Spleen (tissue), 7 donors: ENCODE results near the gene PLEKHH1.

Experiments used
- CTCF ChIP-seq, 11 experiments: fragments of 200-600 bp in 7 of 11; fragments of 450-650 bp in 4 of 11; sonication (generic) in 4 of 11; IDR thresholded peaks in 8 of 11; conservative IDR thresholded peaks in 3 of 11; 1 replicate in 7 of 11; 2 replicates in 4 of 11; pipeline versions ENCODE4 v1.4.0 to v1.8.0; 2016 to 2021; ENCODE audit warnings: antibody characterized with exemption in 11 of 11, inconsistent platforms in 4 of 11, mild to moderate bottlenecking in 1 of 11
- POLR2AphosphoS5 ChIP-seq, 3 donors: sonication (generic); formaldehyde crosslinking; IDR thresholded peaks; one replicate each; pipeline ENCODE4 v1.5.1; 2017; ENCODE audit warnings: antibody characterized with exemption in 3 of 3
- donor health status: DM: no; HTN: no; CAD: no; lungs with moderate emphysema.
- donor health status: DM: no; HTN: no; CAD: no.
- donor health status: DM: no; HTN: no; CAD: no.

GRCh38 chr14:67515386-67516079 lies 17.6 kb upstream of the PLEKHH1 start:
- no peak for TF ChIP-seq CTCF (IDR thresholded peaks at IDR 0.05 in 8 of 11, conservative IDR thresholded peaks at IDR 0.05 in 3 of 11)
- no peak for TF ChIP-seq POLR2AphosphoS5 (IDR thresholded peaks at IDR 0.05)
